Measurements from ENCODE around the gene GPR55. TPM values are rescaled to one million over a fixed set of nuclear protein-coding genes. Genes with fewer than 3 reads are reported as not detected.

The GPR55 gene
- total and polyA plus RNA-seq, 2 of the 4 experiments (the other 2 are of a cell fraction) = 0.03 TPM; not detected in 1

- DNase-seq = no peak
- WGBS, 2 experiments (ENCODE audit: extremely low coverage in 2 of 2, insufficient read length in 1 of 2) = 27% methylated on average over 4 of the region's 35 CpGs; no CpG with 5 or more reads in 1 of the 2 experiments
- intact Hi-C loops (cut with micrococcal nuclease) (loop anchor here (1.0 kb wide), 1 partner anchor 121 kb away; no protein-coding TSS in a partner anchor), dilution Hi-C loops (cut with HindIII; ENCODE audit: low sequenced_read_pairs, unreplicated experiment) (no loop called here), in situ Hi-C loops (cut with MboI; ENCODE audit: low sequenced_read_pairs) (no loop called here)
- Histone ChIP-seq H3K4ac (ENCODE audit: low read depth, low read length) (peak overlapping the region; percentile 10; the same call in 1 of the 2 replicates), H3K4me3 (ENCODE audit: insufficient read depth, low read depth, low read length) (peak overlapping the region; percentile 98), H3K27ac (ENCODE audit: insufficient read depth, low read length) (no peak overlapping the region), H4K5ac (ENCODE audit: low read depth, low read length) (no peak overlapping the region; the same call in 1 of the 2 replicates), H4K20me1 (ENCODE audit: insufficient read depth, low read length) (peaks cover 21% of the 10 kb centered on the region), H3K18ac (ENCODE audit: low read depth, low read length) (no peak overlapping the region), H2BK5ac (ENCODE audit: low read depth, low read length, poor library complexity, severe bottlenecking) (no peak overlapping the region), H3K9me1 (ENCODE audit: insufficient read depth, low read length) (peaks cover 6% of the 10 kb centered on the region; the same call in 1 of the 2 replicates), H3K27me3 (ENCODE audit: control insufficient read depth, insufficient read depth, low read length) (peaks cover 22% of the 10 kb centered on the region), H2BK15ac (ENCODE audit: low read depth, low read length) (no peak overlapping the region), H3K23ac (ENCODE audit: low read depth, low read length) (peak overlapping the region; percentile 27; the same call in 1 of the 2 replicates), H3K56ac (ENCODE audit: extremely low read depth, insufficient read depth, low read length) (no peak overlapping the region), H4K91ac (ENCODE audit: insufficient read depth, low read depth, low read length) (no peak overlapping the region), H3K9ac (ENCODE audit: low read depth, low read length) (peak overlapping the region; percentile 42), H3K36me3 (ENCODE audit: control insufficient read depth, insufficient read depth, low read length) (no peaks in the 10 kb centered on the region), H2AK9ac (replicated peaks; ENCODE audit: low read depth, low read length, poor library complexity) (peak overlapping the region; percentile 88), H4K8ac (ENCODE audit: low read depth in 2 of 2, low read length in 2 of 2) (peak overlapping the region; percentile 33 to 64; a peak in 2 of 4 replicates), H2BK20ac (ENCODE audit: low read depth, low read length) (no peak overlapping the region), H3K9me3 (ENCODE audit: control insufficient read depth, insufficient read depth, low read length) (no peaks in the 10 kb centered on the region), H3K14ac (replicated peaks; ENCODE audit: low read depth, low read length) (no peak overlapping the region), H2BK120ac (ENCODE audit: low read depth, low read length) (no peak overlapping the region), H3K79me1 (ENCODE audit: low read depth in 1 of 2, low read length in 2 of 2) (peaks cover 3 to 39% of the 10 kb centered on the region in 2 experiments; a peak in 3 of 4 replicates), H3K4me2 (ENCODE audit: low read depth, low read length) (peak overlapping the region; percentile 80), H3K4me1 (ENCODE audit: control insufficient read depth, insufficient read depth, low read length) (peaks cover 12% of the 10 kb centered on the region; the same call in 1 of the 2 replicates), H2AK5ac (ENCODE audit: low read depth, low read length) (peak overlapping the region; percentile 57; the same call in 1 of the 2 replicates), H2AFZ (replicated peaks; ENCODE audit: low read length, poor library complexity) (peak overlapping the region; percentile 95)
- ChIA-PET CTCF (interaction anchor here (1.3 kb wide), 1 partner anchor 41 kb away, joined by 3 read pairs; no protein-coding TSS in a partner anchor), POLR2A (ENCODE audit: unreplicated experiment) (no interaction called here)
- peak; percentile 16 for ATAC-seq (ENCODE audit: low read depth)
- BruUV-seq (replicated peaks) = no TSS peak
- TF ChIP-seq POLR2A (IDR thresholded peaks at IDR 0.05; ENCODE audit: low read depth, low read length) = no peak
- TF ChIP-seq BHLHE40 (IDR thresholded peaks at IDR 0.05; ENCODE audit: low read depth, low read length) = peak; percentile 39; the same call in 1 of the 2 replicates
- TF ChIP-seq FOS (IDR thresholded peaks at IDR 0.05; ENCODE audit: low read depth, low read length) = no peak
Observed at GRCh38 chr2:230865766-230866755, 59.0 kb downstream of the GPR55 start.

Data from IMR-90 (cell line).